IMR-90 (cell line): ENCODE measurements around the gene SKAP1. TPM values are rescaled to one million over a fixed set of nuclear protein-coding genes. Genes with fewer than 3 reads are reported as not detected.

ENCODE experiments used
- ATAC-seq: fragments of 200-7000 bp; cut with Tn5 transposase; 2 replicates; pipeline ENCODE4 v1.9.1; 2020; ENCODE audit warnings: low read depth, mild to moderate bottlenecking, moderate library complexity
- BruUV-seq: library from RNA; stranded (reverse); fragments of 400-500 nt; replicated peaks from 2 replicates; lab custom pipeline; 2021; lab: Mats Ljungman, UMichigan
- CTCF ChIA-PET: fragments of 300-600 bp; formaldehyde crosslinking; extraction: SDS; loops from one replicate; lab custom pipeline; 2021; ENCODE audit warnings: antibody characterized with exemption; lab: Yijun Ruan, JAX
- POLR2A ChIA-PET: fragments of 300-600 bp; sonication (Branson Sonifier 250); formaldehyde crosslinking; loops from one replicate; lab custom pipeline; 2022; ENCODE audit warnings: antibody characterized with exemption; ENCODE audit not compliant: unreplicated experiment; lab: Charles Lee
- DNase-seq: peaks from one replicate; pipeline ENCODE4 v3.0.0; 2013
- H2AFZ ChIP-seq: replicated peaks from 2 replicates; pipeline ENCODE3; 2013; ENCODE audit warnings: low read length, mild to moderate bottlenecking; ENCODE audit not compliant: poor library complexity
- H2AK5ac ChIP-seq: 2 replicates; pipeline ENCODE4 v1.6.1; 2013; ENCODE audit warnings: low read depth, low read length, inconsistent platforms
- H2AK9ac ChIP-seq: replicated peaks from 2 replicates; pipeline ENCODE3; 2013; ENCODE audit warnings: mild to moderate bottlenecking, low read depth, low read length, moderate library complexity; ENCODE audit not compliant: poor library complexity
- H2BK120ac ChIP-seq: 2 replicates; pipeline ENCODE4 v1.6.1; 2013; ENCODE audit warnings: low read depth, low read length, inconsistent platforms
- H2BK15ac ChIP-seq: 3 replicates; pipeline ENCODE4 v1.6.1; 2013; ENCODE audit warnings: low read depth, low read length, inconsistent platforms
- H2BK20ac ChIP-seq: 2 replicates; pipeline ENCODE4 v1.6.1; 2013; ENCODE audit warnings: low read depth, mild to moderate bottlenecking, inconsistent platforms, low read length, moderate library complexity
- H2BK5ac ChIP-seq: 2 replicates; pipeline ENCODE4 v1.6.1; 2013; ENCODE audit warnings: mild to moderate bottlenecking, low read depth, low read length, inconsistent platforms; ENCODE audit not compliant: poor library complexity, severe bottlenecking
- H3K14ac ChIP-seq: replicated peaks from 2 replicates; pipeline ENCODE4 v1.6.1; 2013; ENCODE audit warnings: low read depth, low read length, inconsistent platforms
- H3K18ac ChIP-seq: 2 replicates; pipeline ENCODE4 v1.6.1; 2013; ENCODE audit warnings: low read depth, low read length, control low read depth
- H3K23ac ChIP-seq: 2 replicates; pipeline ENCODE4 v1.6.1; 2013; ENCODE audit warnings: low read depth, low read length, inconsistent platforms
- H3K27ac ChIP-seq: 2 replicates; pipeline ENCODE4 v1.5.1; 2013; ENCODE audit warnings: mild to moderate bottlenecking, control low read depth, low read length; ENCODE audit not compliant: insufficient read depth
- H3K27me3 ChIP-seq: 2 replicates; pipeline ENCODE4 v1.6.1; 2013; ENCODE audit warnings: low read length; ENCODE audit not compliant: control insufficient read depth, insufficient read depth
- H3K36me3 ChIP-seq: 2 replicates; pipeline ENCODE4 v1.6.1; 2013; ENCODE audit warnings: low read length, mixed read lengths; ENCODE audit not compliant: control insufficient read depth, insufficient read depth
- H3K4ac ChIP-seq: 2 replicates; pipeline ENCODE4 v1.6.1; 2013; ENCODE audit warnings: low read depth, low read length, inconsistent platforms
- H3K4me1 ChIP-seq: 2 replicates; pipeline ENCODE4 v1.6.1; 2013; ENCODE audit warnings: low read length, mixed read lengths; ENCODE audit not compliant: control insufficient read depth, insufficient read depth
- H3K4me2 ChIP-seq: 2 replicates; pipeline ENCODE4 v1.6.1; 2013; ENCODE audit warnings: low read depth, mild to moderate bottlenecking, control low read depth, low read length, moderate library complexity
- H3K4me3 ChIP-seq: 2 replicates; pipeline ENCODE4 v1.5.1; 2013; ENCODE audit warnings: low read depth, mild to moderate bottlenecking, control low read depth, low read length, moderate library complexity; ENCODE audit not compliant: insufficient read depth
- H3K56ac ChIP-seq: 2 replicates; pipeline ENCODE4 v1.6.1; 2013; ENCODE audit warnings: low read length, inconsistent platforms; ENCODE audit not compliant: insufficient read depth; ENCODE audit errors: extremely low read depth
- H3K79me1 ChIP-seq, 2 experiments: 2 replicates each; pipeline ENCODE4 v1.6.1; 2013; ENCODE audit warnings: low read length in 2 of 2, inconsistent platforms in 1 of 2, low read depth in 1 of 2
- H3K9ac ChIP-seq: 2 replicates; pipeline ENCODE4 v1.6.1; 2013; ENCODE audit warnings: low read depth, low read length, control low read depth
- H3K9me1 ChIP-seq: 2 replicates; pipeline ENCODE4 v1.6.1; 2013; ENCODE audit warnings: low read length, inconsistent platforms; ENCODE audit not compliant: insufficient read depth
- H3K9me3 ChIP-seq: 2 replicates; pipeline ENCODE4 v1.6.1; 2013; ENCODE audit warnings: low read length; ENCODE audit not compliant: control insufficient read depth, insufficient read depth
- H4K20me1 ChIP-seq: 2 replicates; pipeline ENCODE4 v1.6.1; 2013; ENCODE audit warnings: low read length, inconsistent platforms; ENCODE audit not compliant: insufficient read depth
- H4K5ac ChIP-seq: 2 replicates; pipeline ENCODE4 v1.6.1; 2013; ENCODE audit warnings: mild to moderate bottlenecking, low read depth, low read length, control low read depth
- H4K8ac ChIP-seq, 2 experiments: 2 replicates each; pipeline ENCODE4 v1.6.1; 2013; ENCODE audit warnings: low read depth in 2 of 2, low read length in 2 of 2, control low read depth in 1 of 2, inconsistent platforms in 1 of 2
- H4K91ac ChIP-seq: 2 replicates; pipeline ENCODE4 v1.6.1; 2013; ENCODE audit warnings: low read depth, low read length, inconsistent platforms; ENCODE audit not compliant: insufficient read depth
- FOS ChIP-seq: fragments of 150-350 bp; IDR thresholded peaks from 2 replicates; pipeline ENCODE4 v1.6.1; 2016; ENCODE audit warnings: low read depth, low read length
- NFE2L2 ChIP-seq: fragments of 150-350 bp; IDR thresholded peaks from 2 replicates; pipeline ENCODE4 v1.6.1; 2016; ENCODE audit warnings: low read depth, mild to moderate bottlenecking, low read length
- POLR2A ChIP-seq: IDR thresholded peaks from 2 replicates; pipeline ENCODE4 v1.6.1; 2012; ENCODE audit warnings: mild to moderate bottlenecking, low read depth, low read length
- RAD21 ChIP-seq: IDR thresholded peaks from 2 replicates; pipeline ENCODE4 v1.6.1; 2012; ENCODE audit warnings: low read length, improper control_type of control experiment
- SMC3 ChIP-seq: fragments of 150-350 bp; IDR thresholded peaks from 2 replicates; pipeline ENCODE4 v1.6.1; 2016; ENCODE audit warnings: low read depth, mild to moderate bottlenecking, antibody characterized with exemption, low read length, moderate library complexity
- WGBS, 2 experiments: methylation state at CpG; one replicate each; pipeline versions ENCODE4 v1.1.5 to v1.1.7; 2013; ENCODE audit warnings: missing lambda C conversion rate in 2 of 2; ENCODE audit not compliant: insufficient read length in 1 of 2; ENCODE audit errors: extremely low coverage in 2 of 2; 5-methylcytosine and 5-hydroxymethylcytosine counted together
- dilution Hi-C: fragments of 300-500 bp; cut with HindIII; formaldehyde crosslinking; loops from one replicate; pipeline ENCODE4 v1.14.3; 2018; ENCODE audit warnings: low sequenced_read_pairs; ENCODE audit not compliant: unreplicated experiment
- in situ Hi-C: fragments of 300-500 bp; cut with MboI; formaldehyde crosslinking; loops from 3 replicates; pipeline ENCODE4 v1.14.3; 2019; ENCODE audit warnings: low sequenced_read_pairs, inconsistent platforms, mixed read lengths
- intact Hi-C: fragments of 100-400 bp; cut with micrococcal nuclease; formaldehyde crosslinking; loops from 2 replicates; pipeline ENCODE4 v1.10.0; 2022
- polyA plus RNA-seq, 3 experiments: library from polyadenylated mRNA; depleted of rRNA; stranded (reverse); fragments of >200 nt; gene quantifications; 2 replicates each; pipeline ENCODE4 v1.2.3, GENCODE V29; 2012; ENCODE audit warnings: low replicate concordance in 1 of 3
- total RNA-seq: library from RNA; depleted of rRNA; stranded (reverse); fragments of >200 nt; gene quantifications from 2 replicates; pipeline ENCODE4 v1.2.3, GENCODE V29; 2012

SKAP1 gene
- total and polyA plus RNA-seq, 2 of the 4 experiments (the other 2 are of a cell fraction), result not detected

GRCh38 chr17:48294020-48294805 lies 135.8 kb downstream of the SKAP1 start:
- peaks cover 42% of the 10 kb centered on the region for H3K27me3 ChIP-seq
- H3K4ac ChIP-seq, result no peak overlapping the region
- no peak overlapping the region for H3K4me2 ChIP-seq
- dilution Hi-C loops, result no loop called here
- no TSS peak for BruUV-seq
- no peak overlapping the region for H3K27ac ChIP-seq
- no peak overlapping the region for H4K91ac ChIP-seq
- 40% methylated on average over 1 of the region's 12 CpGs; no CpG with 5 or more reads in 1 of the 2 experiments for WGBS, 2 experiments
- H3K4me1 ChIP-seq, result no peaks in the 10 kb centered on the region
- no peak overlapping the region for H3K18ac ChIP-seq
- no peak overlapping the region for H4K8ac ChIP-seq
- no peak overlapping the region for H3K9ac ChIP-seq
- no peaks in the 10 kb centered on the region for H3K79me1 ChIP-seq
- H4K5ac ChIP-seq, result no peak overlapping the region
- H2AK9ac ChIP-seq, result no peak overlapping the region
- H3K4me3 ChIP-seq, result no peak overlapping the region
- H2BK120ac ChIP-seq, result no peak overlapping the region
- H3K56ac ChIP-seq, result no peak overlapping the region
- DNase-seq, result no peak
- no peak overlapping the region for H2AFZ ChIP-seq
- ATAC-seq, result no peak
- no peaks in the 10 kb centered on the region for H3K9me3 ChIP-seq
- no peak overlapping the region for H2AK5ac ChIP-seq
- CTCF ChIA-PET, result interaction anchor here (1.0 kb wide), 1 partner anchor 14 kb away, joined by 4 read pairs; no protein-coding TSS in a partner anchor
- H2BK20ac ChIP-seq, result no peak overlapping the region
- no peak overlapping the region for H3K14ac ChIP-seq
- H4K20me1 ChIP-seq, result no peaks in the 10 kb centered on the region
- POLR2A ChIA-PET, result no interaction called here
- in situ Hi-C loops, result no loop called here
- no peaks in the 10 kb centered on the region for H3K36me3 ChIP-seq
- intact Hi-C loops, result no loop called here
- H2BK5ac ChIP-seq, result no peak overlapping the region
- TF ChIP-seq POLR2A, result no peak
- TF ChIP-seq NFE2L2, result no peak
- no peak for TF ChIP-seq SMC3
- TF ChIP-seq RAD21, result no peak
- TF ChIP-seq FOS, result no peak
- H3K23ac ChIP-seq, result no peak overlapping the region
- no peaks in the 10 kb centered on the region for H3K9me1 ChIP-seq
- no peak overlapping the region for H2BK15ac ChIP-seq
